HG02943 (cell line): ENCODE data around the gene RPRD1A.
"Not testable (repeated sequence)": the region's sequence is repeated elsewhere in the genome, so short reads cannot be mapped to it uniquely, and the experiment has no call there.

Source experiments
- ATAC-seq: cut with Tn5 transposase; IDR thresholded peaks from one replicate; pipeline ENCODE4 v1.9.1; 2021; ENCODE audit warnings: mild to moderate bottlenecking, low read depth, moderate library complexity; ENCODE audit not compliant: unreplicated experiment

RPRD1A gene

DNA sequence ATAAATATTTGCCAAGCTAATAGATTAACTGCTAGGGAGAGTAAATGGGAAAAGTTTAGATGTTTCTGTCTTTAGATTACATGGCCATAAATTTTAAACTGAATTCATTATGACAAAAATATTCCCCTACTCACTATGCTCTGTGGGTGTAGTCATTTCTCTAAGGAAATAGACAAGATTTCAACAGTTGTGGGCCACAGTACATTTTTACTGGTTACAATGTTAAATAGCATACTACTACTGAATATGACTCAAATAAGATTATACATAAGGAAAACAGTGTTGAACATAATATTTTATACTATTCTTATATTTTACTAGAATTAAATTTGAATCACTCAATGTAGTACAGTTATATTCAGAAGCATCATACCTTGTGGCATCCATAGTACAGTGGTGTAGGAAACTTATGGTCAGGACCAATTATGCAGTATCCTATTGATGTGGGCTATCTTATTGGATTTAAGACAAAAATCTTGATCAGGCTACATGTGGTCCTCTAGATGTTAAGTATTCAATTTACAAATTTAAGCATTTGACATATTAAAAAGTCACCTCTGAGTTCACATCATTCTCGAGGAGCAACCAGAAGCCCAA, 33.0 kb downstream of the RPRD1A start:
- ATAC-seq: no peak

DNA sequence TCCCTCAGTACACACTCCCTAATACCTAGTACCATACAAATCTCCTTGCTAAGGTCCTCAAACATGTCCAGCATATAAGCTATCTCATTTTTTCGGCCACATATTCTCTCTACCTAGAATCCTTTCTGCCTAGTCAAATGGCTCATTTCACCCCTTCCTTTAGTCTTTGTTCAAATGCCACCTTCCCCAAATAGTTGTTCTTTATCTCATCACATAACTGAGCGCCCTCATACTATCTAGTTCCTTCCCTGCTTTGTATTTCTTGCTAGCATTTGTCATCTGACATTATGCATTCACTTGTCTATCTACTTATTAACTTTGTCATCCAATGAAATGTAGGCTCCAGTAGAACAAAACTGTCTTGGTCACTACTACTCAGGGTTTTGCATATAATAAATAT, 35.5 kb downstream of the RPRD1A start:
- no peak for ATAC-seq

DNA sequence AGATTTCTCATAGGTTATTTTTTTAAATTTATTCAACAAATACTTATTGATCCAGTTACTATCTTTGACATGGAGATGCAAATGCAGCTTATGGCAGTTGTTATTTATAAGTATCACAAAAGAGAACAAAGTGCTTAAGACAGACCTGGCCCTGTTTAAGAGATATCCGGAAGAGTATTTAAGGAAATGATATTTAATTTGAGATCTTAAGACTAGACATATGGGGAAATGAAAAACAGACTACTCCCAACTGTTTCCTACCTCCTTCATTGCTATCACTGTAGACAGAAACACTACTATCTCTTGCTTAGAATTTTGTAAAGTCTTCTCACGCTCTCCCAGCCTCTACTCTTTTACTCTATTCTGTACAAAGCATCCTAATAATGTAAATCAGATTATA, 36.0 kb downstream of the RPRD1A start:
- no peak for ATAC-seq

DNA sequence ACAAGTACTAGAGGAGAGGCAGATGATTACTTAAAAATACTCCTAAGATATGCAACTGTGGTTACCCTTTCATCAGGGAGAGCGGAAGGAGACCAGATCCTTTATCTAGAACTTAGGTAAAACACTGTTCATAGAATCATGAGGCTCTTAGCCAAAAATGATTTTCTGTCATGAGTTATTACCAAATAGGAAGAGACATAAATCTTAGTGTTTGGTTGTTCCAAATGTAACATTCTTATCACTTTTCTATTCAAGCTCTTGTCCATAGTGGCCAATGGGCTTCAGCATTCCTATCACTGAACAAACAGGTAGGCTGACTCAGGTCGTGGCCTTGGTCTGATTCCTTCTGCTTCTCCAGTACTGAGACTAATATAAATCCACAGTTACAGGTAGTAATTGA, 38.5 kb downstream of the RPRD1A start:
- no peak for ATAC-seq

DNA sequence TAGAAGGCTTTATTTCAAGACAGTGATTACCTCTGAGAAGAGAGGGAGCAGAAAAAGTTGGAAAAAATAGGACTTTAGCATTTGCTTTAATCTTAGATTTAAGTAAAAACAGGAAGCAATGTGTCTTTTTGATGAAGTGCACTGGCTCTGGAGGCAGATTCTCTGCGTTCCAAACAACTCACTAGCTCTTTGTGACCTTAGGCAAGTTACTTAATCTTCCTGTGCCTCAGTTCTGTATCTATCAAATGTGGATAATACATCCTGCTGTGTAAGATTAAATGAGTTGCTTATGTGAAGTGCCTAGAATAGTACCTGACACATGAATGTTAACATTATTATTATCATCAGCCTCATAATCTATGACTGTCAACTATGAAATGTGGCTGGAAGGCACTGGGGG, 42.3 kb downstream of the RPRD1A start:
- ATAC-seq: no peak

DNA sequence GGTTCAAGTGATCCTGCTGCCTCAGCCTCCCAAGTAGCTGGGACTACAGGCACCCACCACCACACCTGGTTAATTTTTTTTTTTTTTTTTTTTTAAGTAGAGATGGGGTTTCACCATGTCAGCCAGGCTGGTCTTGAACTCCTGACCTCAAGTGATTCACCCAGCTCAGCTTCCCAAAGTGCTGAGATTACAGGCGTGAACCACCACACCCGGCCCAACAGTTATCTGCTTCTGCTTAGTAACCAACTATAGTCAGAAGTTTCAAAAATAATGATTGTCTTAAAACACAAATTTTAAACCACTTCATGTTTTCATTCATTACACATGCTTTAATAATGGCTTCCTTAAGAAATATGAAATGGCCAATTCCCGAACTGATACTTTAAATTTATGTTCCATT, 43.1 kb downstream of the RPRD1A start:
- not testable (repeated sequence) for ATAC-seq

DNA sequence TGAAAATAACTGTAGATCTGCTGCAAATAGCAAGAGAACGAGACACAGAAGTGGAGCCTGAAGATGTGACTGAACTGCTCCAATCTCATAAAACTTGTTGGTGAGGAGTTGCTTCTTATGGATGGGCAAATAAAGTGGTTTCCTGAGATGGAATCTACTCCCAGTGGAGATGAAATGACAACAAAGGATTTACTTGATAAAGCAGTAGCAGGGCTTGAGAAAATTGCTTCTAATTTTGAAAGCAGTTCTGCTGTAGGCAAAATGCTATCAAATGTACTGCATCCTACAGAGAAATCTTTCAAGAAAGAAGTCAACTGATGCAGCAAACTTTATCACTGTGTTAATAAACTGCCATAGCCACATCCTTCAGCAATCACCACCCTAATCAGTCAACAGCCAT, 44.0 kb downstream of the RPRD1A start:
- ATAC-seq: no peak

DNA sequence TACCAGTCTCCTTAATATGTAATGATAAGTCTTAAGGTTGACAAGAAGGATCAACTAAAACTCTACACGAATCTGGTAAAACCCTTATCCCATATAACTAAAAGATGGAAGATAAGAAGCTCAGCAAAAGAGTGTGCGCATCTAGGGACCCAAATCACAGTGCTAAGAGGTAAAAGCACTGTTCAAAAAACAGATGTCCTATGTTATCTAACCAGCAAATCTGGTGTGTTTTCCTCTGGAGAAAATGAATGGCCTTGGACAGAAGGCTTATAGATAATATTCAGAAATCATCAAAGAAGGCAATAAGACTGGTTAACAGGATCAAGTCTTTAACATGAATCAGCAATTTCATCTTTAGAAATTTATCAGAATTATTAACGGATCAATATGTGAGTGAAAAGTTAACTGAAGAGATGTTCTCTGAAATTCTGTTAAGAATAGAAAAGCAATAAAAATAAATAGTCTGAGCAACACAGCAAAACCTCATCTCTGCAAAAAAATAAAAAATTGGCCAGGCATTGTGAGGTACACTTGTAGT, 47.1 kb downstream of the RPRD1A start:
- ATAC-seq: no peak

DNA sequence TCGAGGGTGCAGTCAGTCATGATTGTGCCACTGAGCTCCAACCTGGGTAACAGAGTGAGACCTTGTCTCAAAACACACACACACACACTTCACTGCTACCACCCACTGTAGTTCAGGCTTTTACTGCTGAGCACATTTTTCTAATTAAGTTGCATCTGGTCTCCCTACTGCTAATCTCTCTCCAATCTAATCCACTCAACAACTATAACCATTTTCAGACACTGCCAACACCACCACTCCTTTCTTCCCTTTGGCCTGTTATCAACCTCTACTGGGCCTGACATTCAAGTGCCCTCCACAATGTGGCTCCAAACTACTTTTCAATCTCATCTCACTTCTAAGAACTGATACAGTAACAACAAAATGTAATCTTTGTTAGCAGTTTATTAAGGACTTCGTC, 50.1 kb downstream of the RPRD1A start:
- ATAC-seq: no peak

DNA sequence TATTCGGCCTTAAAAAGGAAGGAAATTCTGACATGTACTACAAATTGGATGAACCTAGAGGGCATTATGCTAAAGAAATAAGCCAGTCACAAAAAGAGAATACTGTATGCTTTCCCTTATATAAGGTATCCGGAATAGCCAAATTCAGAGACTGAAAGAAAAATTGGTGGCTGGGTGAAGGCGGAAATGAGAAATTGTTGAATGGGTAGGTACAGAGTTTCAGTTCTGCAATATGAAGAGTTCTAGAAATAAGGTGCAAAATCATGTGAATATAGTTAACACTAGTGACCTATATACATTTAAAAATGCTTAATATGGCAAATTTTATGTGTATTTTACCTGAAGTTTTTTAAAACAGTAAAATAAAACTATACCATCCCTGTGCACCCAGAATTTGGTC, 51.7 kb downstream of the RPRD1A start:
- peak; percentile 88 for ATAC-seq

DNA sequence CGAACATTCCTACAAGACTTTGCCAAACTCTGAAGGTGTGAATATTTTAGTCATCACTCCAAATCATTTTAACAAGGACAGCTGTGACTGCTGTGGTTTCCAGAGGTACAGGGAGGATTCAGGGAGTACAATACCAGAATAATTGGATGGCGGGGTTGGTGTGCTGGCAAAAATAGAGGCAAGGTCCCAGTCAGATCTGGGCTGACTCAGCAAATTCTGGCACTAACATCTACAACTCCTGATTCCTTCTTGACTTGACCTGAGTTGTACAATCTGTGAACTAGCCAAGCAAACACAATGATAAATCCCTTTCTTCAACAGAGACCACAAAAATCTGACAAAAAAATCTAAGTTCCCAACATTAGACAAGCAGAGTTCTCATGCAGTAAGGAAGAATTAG, 54.5 kb downstream of the RPRD1A start:
- ATAC-seq: no peak

DNA sequence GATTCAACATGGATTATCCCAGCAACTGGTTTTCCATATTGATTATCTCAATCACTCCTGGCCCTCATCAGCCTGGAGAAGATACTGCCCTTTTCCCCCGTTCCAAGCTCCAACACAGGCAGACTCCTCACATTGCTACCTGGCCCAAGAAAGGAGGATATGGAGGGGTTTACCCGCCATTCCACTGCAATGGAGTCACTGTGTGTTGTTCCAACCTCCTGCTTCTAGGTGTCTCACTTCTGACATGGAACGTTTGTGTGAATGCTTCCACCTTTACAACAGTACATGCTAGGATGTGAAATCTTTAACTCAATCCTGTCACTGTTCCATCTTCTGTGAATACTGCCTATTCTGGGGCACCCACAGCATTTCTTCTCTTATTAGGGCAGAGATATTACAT, 58.1 kb downstream of the RPRD1A start:
- ATAC-seq: no peak

DNA sequence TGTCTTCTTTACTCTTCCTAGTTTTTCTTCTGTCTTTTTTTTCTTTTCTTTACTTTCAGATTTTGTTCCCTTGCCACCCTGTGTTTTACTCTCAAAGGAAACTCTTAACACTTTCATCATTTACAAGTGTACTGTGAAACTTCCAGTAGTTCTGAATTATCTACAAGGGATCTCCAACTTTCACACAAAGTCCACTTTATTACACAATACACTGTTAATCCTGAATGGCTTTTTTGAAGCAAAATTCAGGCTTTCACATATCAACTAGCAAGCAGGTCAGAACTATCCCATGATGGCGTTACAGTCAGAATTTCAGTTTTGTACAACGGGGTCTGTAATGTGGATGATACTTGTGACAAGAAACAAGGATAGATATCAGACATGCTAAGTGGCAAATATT, 60.4 kb downstream of the RPRD1A start:
- ATAC-seq: no peak

DNA sequence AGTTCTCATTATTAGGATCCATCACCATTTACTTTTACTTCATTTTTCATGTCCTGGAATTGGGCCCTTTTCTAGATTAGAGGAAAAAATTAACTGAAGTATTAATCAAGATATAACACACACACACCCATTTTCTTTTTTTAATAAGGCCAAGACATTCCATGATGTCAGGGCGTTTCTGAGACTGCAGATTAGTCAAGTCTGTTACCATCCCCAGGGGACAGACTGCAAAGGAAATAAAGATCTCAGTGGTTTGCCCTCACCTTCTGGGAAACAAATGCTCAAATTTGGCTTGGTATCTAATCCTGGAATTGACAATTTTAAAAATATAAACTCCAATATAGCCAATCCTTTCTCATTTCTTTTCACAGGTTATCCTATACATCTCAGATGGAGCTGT, 67.4 kb downstream of the RPRD1A start:
- ATAC-seq: no peak

DNA sequence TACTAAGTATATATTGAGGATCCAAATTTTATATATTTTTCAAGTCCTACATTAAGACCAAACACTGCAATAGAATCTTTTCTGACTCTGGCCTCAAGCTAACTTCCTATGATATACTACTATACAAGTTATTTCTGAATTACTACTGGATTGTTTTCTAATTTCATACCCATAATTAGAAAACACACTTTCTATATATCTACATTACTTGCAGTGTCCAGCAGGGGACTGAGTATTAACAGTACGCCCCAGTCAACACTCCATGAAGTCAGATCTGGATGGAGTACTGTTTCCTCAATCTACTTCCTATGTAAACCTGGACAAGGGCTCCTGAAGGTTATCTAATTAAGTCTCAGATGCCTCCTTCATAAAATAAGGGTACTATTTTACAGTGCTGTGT, 68.4 kb downstream of the RPRD1A start:
- ATAC-seq: no peak

DNA sequence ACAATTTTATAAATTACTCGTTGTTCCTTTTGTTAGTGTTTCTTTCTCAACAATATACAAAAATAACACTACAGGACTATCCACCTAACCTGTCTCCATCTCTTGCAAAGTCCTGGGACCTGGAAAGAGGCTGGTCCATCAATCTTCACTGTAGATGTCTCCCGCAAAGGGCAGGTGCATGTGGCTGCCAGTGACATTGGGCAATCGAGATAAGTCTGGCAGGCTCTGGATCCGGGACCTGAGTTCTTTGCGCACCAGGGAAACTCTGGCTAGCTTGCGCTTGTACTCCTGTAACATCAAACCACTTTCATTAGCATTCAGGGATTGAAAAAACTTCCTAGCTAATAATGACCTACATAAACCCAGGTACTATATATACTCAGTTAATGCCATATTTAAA, 74.3 kb downstream of the RPRD1A start:
- ATAC-seq: no peak

DNA sequence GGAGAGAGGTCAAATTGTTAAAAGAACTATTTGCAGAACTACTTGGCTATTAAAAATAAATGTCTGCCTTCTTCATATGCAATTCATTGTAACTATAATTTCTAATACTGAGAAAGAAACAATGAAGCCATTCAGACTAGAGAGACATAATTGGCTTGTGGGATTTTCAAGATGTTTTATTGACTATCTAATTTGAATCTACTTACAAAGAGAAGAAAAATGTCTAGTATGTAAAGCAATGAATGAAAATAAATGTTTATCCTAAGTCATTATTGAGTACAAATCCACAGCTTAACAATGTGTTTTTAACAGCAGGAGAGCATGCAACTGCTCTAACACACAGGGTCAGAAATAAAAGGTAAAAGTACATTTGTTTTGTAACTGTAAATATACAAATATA, 75.7 kb downstream of the RPRD1A start:
- ATAC-seq: no peak

DNA sequence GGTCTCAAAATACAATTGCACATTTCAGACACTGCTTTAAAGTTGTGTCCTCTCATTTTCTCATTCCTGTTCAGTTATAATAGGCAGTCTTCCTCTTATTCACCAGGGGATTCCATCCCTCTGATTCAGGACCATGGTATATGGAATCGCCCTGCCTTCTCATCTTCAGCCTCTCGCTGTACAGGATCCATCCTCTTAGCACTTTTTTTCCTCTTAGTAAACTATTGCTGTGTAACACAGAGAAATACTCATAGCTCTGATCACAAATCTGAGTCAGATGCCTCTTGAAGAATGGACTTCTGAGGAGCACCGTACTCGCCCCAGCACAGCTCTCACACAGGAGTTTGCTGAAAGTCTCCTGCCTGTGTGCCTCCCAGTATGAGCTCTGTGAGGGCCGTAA, 83.5 kb downstream of the RPRD1A start:
- no peak for ATAC-seq

DNA sequence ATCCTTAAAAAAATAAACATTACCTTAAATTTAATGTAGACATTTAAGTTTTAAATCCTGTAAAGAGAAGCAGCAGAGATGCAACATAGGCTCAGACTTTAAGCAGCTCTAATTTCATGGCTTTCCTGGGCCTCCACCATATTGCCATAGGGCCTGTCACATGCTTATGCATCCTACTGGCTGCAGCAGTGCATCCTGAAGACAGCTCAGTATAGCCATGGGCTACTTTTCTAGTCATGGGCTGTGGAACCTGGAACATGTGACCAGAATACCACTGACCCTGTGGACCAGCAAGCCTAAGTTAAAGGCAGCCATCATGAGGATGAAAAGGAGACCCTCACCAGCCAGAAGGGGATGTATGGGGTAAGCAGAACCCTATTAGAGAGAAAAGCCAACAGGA, 84.2 kb downstream of the RPRD1A start:
- no peak for ATAC-seq

DNA sequence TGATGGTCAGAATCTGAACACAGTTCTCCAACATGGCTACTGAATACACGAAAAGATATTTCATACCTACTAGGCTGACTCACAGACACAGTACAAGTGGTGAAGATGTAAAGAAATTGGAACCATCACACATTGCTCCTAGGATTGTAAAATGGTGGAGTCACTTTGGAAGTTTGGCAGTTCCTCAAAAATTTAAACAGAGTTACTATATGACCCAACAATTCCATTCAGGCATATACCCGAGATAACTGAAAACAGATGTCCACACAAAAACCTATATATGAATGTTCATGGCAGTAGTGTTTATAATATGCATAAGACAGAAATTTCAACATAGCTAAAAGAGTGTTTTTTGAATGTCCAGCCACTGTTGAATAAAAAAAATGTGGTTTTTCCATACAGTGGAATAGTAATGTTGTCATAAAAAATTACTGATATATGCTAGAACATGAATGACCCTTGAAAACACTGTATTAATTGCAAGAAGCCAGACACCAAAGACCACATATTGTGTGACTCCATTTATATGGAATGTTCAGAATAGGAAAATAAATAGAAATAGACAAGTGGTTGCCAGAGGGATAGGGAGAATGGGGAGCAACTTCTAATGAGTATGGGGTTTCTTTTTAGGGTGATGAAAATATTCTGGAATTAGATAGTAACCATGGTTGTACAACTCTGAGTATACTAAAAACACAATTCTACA, 84.8 kb downstream of the RPRD1A start:
- ATAC-seq: no peak

DNA sequence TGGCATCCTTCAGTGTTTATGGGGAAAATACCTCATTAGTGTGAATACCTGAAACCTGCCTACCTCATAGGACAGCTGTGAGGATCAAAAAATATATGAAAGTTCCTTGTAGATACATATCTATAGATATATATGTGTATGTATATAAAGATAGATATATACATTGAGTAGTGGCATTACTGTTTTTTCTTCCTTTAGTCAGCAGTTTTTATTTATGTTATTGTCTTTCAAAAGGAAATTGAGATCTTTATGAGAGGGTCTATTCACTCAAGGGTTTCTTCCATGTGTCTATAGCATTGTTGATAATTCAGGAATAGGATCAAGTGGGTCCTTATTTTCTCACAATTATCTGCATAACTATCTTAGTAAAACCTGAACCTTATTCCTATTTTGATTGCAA, 88.2 kb downstream of the RPRD1A start:
- ATAC-seq: no peak

DNA sequence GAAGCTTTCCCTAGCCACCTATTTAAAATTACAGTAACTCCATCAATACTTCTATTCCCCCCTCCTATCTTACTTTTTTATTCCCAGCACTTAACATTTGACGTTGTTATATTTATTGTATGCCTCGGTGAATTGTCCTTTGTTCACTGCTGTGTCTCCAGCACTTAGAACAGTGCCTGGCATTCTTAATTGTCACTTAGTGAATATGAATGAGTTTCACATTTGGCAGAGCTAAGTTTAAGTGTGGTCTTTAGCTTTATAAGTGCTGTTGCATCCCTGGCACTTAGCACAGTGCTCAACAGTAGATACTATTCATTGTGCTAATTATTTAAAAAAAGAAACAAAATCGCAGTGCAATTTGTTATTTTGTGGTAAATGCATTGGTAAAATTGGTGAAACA, 93.2 kb downstream of the RPRD1A start:
- no peak for ATAC-seq
